GM10266 (cell line): Measurements from ENCODE around the gene ZFAND3.

Experiments
- DNase-seq: peaks from one replicate; pipeline ENCODE4 v3.0.0; 2012; ENCODE audit errors: extremely low spot score
- TF ChIP-seq, protein P1 (sequence below): IDR thresholded peaks from 2 replicates; pipeline ENCODE4 v1.5.1; 2012; ENCODE audit warnings: mild to moderate bottlenecking, low read depth; ENCODE audit not compliant: control insufficient read depth, insufficient read depth; ENCODE audit errors: missing control alignments

The ZFAND3 gene

DNA sequence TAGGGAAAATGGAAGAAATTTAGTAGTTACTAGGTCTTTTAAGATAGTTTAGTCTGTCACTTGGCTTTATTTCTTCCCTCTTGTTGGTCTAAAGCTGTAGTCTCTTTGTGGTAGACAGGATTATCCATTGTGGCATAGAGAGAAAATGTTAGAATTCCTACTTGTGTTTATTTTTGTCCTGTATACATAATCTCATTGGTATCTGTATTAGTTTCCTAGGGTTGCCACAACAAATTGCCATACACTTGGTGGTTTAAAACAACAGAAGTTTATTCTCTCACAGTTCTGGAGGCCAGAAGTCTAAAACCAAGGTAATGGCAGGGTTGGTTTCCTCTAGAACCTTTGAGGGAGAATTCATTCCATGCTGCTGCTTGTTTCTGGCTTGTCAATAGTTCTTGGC is 119.4 kb downstream of the ZFAND3 start:
- DNase-seq, result no peak
- TF ChIP-seq, protein P1, sequence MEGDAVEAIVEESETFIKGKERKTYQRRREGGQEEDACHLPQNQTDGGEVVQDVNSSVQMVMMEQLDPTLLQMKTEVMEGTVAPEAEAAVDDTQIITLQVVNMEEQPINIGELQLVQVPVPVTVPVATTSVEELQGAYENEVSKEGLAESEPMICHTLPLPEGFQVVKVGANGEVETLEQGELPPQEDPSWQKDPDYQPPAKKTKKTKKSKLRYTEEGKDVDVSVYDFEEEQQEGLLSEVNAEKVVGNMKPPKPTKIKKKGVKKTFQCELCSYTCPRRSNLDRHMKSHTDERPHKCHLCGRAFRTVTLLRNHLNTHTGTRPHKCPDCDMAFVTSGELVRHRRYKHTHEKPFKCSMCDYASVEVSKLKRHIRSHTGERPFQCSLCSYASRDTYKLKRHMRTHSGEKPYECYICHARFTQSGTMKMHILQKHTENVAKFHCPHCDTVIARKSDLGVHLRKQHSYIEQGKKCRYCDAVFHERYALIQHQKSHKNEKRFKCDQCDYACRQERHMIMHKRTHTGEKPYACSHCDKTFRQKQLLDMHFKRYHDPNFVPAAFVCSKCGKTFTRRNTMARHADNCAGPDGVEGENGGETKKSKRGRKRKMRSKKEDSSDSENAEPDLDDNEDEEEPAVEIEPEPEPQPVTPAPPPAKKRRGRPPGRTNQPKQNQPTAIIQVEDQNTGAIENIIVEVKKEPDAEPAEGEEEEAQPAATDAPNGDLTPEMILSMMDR, result no peak

DNA sequence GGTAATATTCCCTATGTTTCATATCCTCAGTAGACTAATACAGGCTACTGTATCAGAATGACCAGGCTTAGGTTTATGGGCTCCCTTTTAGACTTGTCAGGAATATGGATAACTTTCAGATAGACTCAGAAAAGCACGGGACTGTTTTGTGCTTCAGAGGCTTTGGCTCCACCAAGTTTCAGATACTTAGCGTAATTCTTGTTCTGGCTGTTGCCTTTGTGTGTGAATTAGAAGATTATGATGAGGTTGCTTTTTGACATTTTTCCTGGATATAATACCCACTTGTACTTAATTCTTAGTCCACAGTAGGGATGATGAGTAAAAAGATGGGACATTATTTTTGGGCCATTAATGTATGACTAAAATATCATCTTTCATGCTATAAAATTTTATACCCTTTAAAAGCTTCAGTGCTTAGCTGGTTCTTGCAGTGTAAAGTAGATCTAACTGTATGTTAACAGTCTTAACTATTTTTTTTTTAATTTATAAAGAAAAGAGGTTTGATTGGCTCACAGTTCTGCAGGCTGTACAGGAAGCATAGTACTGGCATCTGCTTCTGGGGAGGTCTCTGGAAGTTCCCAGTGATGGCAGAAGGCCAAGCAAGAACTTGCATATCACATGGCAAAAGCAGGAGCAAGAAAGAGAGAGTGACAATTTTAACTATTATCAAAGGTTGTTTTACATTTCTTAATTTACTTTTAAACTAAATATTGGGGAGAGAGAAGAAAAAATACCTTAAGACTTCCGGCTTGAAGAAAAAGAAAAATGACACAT is 120.7 kb downstream of the ZFAND3 start:
- TF ChIP-seq, protein P1, result no peak
- no peak for DNase-seq

DNA sequence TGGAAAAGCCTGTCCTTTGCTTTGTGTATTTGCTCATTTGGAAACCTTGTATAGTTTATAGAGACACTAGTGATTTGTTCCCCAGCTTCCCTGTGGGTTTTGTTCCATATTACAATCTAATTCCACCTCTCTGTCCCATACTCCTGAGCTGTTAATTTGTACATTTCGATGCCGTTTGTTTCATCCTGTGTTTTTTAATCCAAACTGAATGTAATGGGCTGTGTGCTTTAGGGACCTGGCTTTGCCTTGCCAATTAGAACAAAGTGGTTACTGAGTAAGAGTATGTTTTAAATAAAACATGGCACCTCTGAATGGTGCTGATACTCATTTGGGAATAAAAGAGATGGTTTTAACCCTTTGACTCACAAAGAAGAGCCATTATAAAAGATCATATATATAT is 122.3 kb downstream of the ZFAND3 start:
- TF ChIP-seq, protein P1, result no peak

DNA sequence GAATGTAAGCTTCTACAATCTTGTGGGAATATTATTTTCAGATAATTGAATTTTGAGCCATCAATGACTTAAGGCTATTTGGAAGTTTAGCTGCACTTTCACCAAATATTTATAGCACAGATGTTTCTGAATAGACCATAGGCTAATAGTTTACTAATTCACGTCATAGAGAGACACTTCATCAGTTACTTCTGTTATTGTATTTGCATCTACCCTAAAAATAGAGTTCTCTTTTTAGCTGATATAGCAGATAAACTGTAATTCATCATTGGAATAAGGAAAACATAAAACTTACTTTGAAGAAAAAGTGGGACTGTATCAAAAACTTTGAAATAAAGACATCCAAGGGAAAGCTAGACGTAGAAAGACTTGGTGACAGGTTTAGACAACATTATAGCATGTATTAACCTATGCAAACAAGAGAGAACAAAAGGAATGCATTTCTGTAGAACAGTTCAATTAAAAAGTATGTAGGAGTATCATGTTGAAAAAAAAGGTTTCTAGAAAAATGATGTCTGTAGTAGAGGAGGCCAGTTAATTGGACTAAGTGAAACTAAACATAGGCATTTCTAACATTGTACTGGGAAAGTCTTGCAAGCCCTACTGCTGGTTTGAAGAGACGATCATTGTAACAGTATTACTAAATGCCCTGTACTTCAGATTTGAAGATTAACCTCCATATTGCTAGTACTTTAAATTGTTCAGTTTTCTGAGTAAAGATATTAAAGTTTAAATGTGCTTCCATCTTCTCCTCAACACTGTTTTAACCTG is 123.3 kb downstream of the ZFAND3 start:
- TF ChIP-seq, protein P1, result no peak
- no peak for DNase-seq

More for the DNA sequence above, 122.3 kb downstream of the ZFAND3 start:
- DNase-seq, result no peak

DNA sequence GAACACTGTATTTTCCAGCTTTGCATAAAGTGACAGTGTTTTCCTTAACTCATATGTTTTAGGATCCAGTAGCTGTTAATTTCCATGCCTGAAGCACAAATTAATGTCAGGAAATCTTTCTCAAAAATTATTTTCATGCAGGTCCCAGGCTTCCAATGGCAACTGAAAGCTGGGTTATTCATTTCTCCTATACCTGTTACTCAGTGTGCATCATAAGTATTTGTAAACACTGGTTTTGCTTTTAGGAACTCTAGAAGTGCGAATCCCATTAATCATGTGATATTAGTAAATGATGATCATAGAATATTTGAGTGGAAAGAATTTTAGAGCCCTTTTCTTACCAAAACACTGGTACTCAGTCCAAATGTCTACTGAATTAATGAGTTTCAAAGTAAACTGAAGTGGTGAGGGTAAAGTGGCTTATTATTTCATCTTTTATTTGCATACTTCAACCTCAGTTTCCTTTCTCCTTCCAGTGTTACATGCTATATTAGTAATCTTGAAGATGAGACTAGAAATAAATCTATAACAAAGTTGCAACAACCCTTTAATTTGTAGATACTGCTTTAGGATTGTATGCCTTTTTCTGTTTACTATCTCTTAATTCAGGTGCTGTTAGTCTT is 124.0 kb downstream of the ZFAND3 start:
- TF ChIP-seq, protein P1, result no peak
- DNase-seq, result no peak

DNA sequence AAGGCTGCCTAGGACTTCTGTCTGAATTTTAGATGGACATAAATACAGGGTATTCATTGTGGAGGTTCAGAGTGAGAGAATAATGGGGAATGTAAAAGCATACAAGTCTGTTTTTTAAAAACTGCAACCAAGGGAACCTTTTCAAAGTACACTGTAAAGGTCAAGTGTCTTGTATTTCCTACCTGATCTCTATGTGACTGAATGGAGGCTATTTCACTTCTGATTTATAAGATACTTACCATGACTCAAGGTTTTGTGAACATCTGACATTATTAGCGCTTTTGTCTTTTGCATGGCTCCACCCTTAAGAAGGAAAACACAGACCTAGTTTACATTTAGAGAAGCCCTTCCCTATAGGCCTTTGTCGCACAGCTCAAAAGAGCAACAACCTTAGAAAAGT is 126.5 kb downstream of the ZFAND3 start:
- no peak for DNase-seq
- TF ChIP-seq, protein P1, result no peak
